Muscle of leg (tissue), 11 donors: ENCODE data around the gene GH2. TPM values are rescaled to one million over a fixed set of nuclear protein-coding genes. Genes with fewer than 3 reads are reported as not detected.
"Not testable (repeated sequence)": the region's sequence is repeated elsewhere in the genome, so short reads cannot be mapped to it uniquely, and the experiment has no call there.

ENCODE experiments used
- DNase-seq: peaks from one replicate; pipeline ENCODE4 v3.0.0; 2013
- H3K27ac ChIP-seq: one replicate; pipeline ENCODE4 v1.5.1; 2013; ENCODE audit warnings: mild to moderate bottlenecking, low read length, control low read depth
- H3K27me3 ChIP-seq: one replicate; pipeline ENCODE4 v1.6.1; 2013; ENCODE audit warnings: low read length; ENCODE audit not compliant: control insufficient read depth, insufficient read depth
- H3K36me3 ChIP-seq: one replicate; pipeline ENCODE4 v1.6.1; 2013; ENCODE audit warnings: low read length; ENCODE audit not compliant: control insufficient read depth, insufficient read depth
- H3K4me1 ChIP-seq: one replicate; pipeline ENCODE4 v1.6.1; 2013; ENCODE audit warnings: low read length; ENCODE audit not compliant: control insufficient read depth, insufficient read depth
- H3K4me3 ChIP-seq: one replicate; pipeline ENCODE4 v1.5.1; 2013; ENCODE audit warnings: low read length, control low read depth
- H3K9me3 ChIP-seq: replicated peaks from 2 replicates; pipeline ENCODE4 v1.6.1; 2013; ENCODE audit warnings: low read depth, low read length; ENCODE audit not compliant: control insufficient read depth
- WGBS: methylation state at CpG from one replicate; pipeline ENCODE4 v1.1.5; 2013; ENCODE audit warnings: missing lambda C conversion rate; ENCODE audit not compliant: insufficient coverage; 5-methylcytosine and 5-hydroxymethylcytosine counted together
- polyA plus RNA-seq, 8 donors: library from polyadenylated mRNA; unstranded; fragments of 120-200 nt; gene quantifications; one replicate each; pipeline versions ENCODE4 v1.2.1 to v1.2.3, GENCODE V29; 2013; ENCODE audit warnings: inconsistent platforms in 1 of 8, low replicate concordance in 1 of 8; ENCODE audit not compliant: insufficient read length in 8 of 8, insufficient read depth in 1 of 8
- total RNA-seq: library from RNA; stranded (reverse); fragments of 120-200 nt; gene quantifications from one replicate; pipeline ENCODE4 v1.2.4, GENCODE V29; 2013

GH2 gene
- total and polyA plus RNA-seq, 9 donors, result 0.27 to 0.35 TPM; not detected in 7

GRCh38 chr17:63896524-63897354 is 15.0 kb upstream of the GH2 start, which contains the start of gene CSH1:
TSS of gene CSH1 (minus strand) at chr17:63896574. CDS start at chr17:63896511, 63 bp downstream.
- not testable (repeated sequence) for H3K9me3 ChIP-seq, H3K36me3 ChIP-seq, DNase-seq, H3K4me3 ChIP-seq, H3K27me3 ChIP-seq, H3K4me1 ChIP-seq, H3K27ac ChIP-seq
- WGBS, result no CpG with 5 or more reads among the region's 14 CpGs

GRCh38 chr17:63894821-63895220 is 13.1 kb upstream of the GH2 start:
- WGBS, result 80% methylated on average over 1 of the region's 10 CpGs
- H3K4me1 ChIP-seq, DNase-seq, H3K36me3 ChIP-seq, H3K27me3 ChIP-seq, H3K4me3 ChIP-seq, H3K27ac ChIP-seq, H3K9me3 ChIP-seq: not testable (repeated sequence)

- not testable (repeated sequence) for H3K4me3 ChIP-seq, H3K27me3 ChIP-seq, H3K27ac ChIP-seq, DNase-seq, H3K36me3 ChIP-seq, H3K4me1 ChIP-seq, H3K9me3 ChIP-seq
- 64% methylated on average over 2 of the region's 3 CpGs for WGBS
Observed at GRCh38 chr17:63894021-63894420, 12.3 kb upstream of the GH2 start.

- not testable (repeated sequence) for H3K27ac ChIP-seq, H3K4me3 ChIP-seq, H3K36me3 ChIP-seq, DNase-seq, H3K27me3 ChIP-seq, H3K4me1 ChIP-seq, H3K9me3 ChIP-seq
- WGBS, result 70% methylated on average over 2 of the region's 11 CpGs
Observed at GRCh38 chr17:63892316-63893037, 10.7 kb upstream of the GH2 start.

- H3K4me1 ChIP-seq, H3K36me3 ChIP-seq, H3K4me3 ChIP-seq, H3K9me3 ChIP-seq, H3K27me3 ChIP-seq, H3K27ac ChIP-seq: not testable (repeated sequence)
- 30% methylated on average over 4 of the region's 13 CpGs for WGBS
- DNase-seq, result peak; percentile 40
Observed at GRCh38 chr17:63889026-63889848, 7.5 kb upstream of the GH2 start.

- H3K4me3 ChIP-seq, H3K4me1 ChIP-seq, H3K27ac ChIP-seq, H3K27me3 ChIP-seq, DNase-seq, H3K9me3 ChIP-seq, H3K36me3 ChIP-seq: not testable (repeated sequence)
- 94% methylated on average over 3 of the region's 11 CpGs for WGBS
Observed at GRCh38 chr17:63885119-63885518, 3.4 kb upstream of the GH2 start.

GRCh38 chr17:63882626-63883126 is 932 bp upstream of the GH2 start:
- H3K36me3 ChIP-seq, H3K9me3 ChIP-seq, H3K4me3 ChIP-seq, H3K27me3 ChIP-seq, H3K4me1 ChIP-seq, DNase-seq, H3K27ac ChIP-seq: not testable (repeated sequence)
- 61% methylated on average over 2 of the region's 9 CpGs for WGBS

- not testable (repeated sequence) for H3K4me3 ChIP-seq, H3K4me1 ChIP-seq, H3K27me3 ChIP-seq, H3K9me3 ChIP-seq, H3K27ac ChIP-seq, DNase-seq, H3K36me3 ChIP-seq
- 38% methylated on average over 8 of the region's 11 CpGs for WGBS
Observed at GRCh38 chr17:63881337-63881736, 407 bp downstream of the GH2 start.

- H3K27ac ChIP-seq, result no peak overlapping the region
- no peak overlapping the region for H3K4me3 ChIP-seq
- 86% methylated on average over 8 of the region's 12 CpGs for WGBS
- no peaks in the 10 kb centered on the region for H3K27me3 ChIP-seq
- no peaks in the 10 kb centered on the region for H3K9me3 ChIP-seq
- no peak for DNase-seq
- H3K36me3 ChIP-seq, result no peaks in the 10 kb centered on the region
- no peaks in the 10 kb centered on the region for H3K4me1 ChIP-seq
Observed at GRCh38 chr17:63880706-63881105, 1.0 kb downstream of the GH2 start.

- not testable (repeated sequence) for H3K27me3 ChIP-seq, H3K4me1 ChIP-seq, H3K36me3 ChIP-seq, H3K27ac ChIP-seq, H3K9me3 ChIP-seq, H3K4me3 ChIP-seq, DNase-seq
- WGBS, result 79% methylated on average over 6 of the region's 9 CpGs
Observed at GRCh38 chr17:63878413-63878812, 3.3 kb downstream of the GH2 start.
